HepG2 (cell line): ENCODE results near the gene SNX11. TPM values are rescaled to one million over a fixed set of nuclear protein-coding genes. Genes with fewer than 3 reads are reported as not detected.

Experiments used
- ADNP ChIP-seq: sonication (generic); formaldehyde crosslinking; IDR thresholded peaks from 2 replicates; pipeline ENCODE4 v1.4.0; 2020; ENCODE audit warnings: missing genetic modification reagents
- ATF2 ChIP-seq: sonication (generic); formaldehyde crosslinking; IDR thresholded peaks from 2 replicates; pipeline ENCODE4 v1.4.0; 2020; ENCODE audit warnings: missing genetic modification reagents
- ATF3 ChIP-seq: sonication (generic); formaldehyde crosslinking; IDR thresholded peaks from 2 replicates; pipeline ENCODE4 v1.4.0; 2020; ENCODE audit warnings: missing genetic modification reagents
- CCAR2 ChIP-seq: fragments of 200-400 bp; formaldehyde crosslinking; optimal IDR thresholded peaks from 2 replicates; pipeline ENCODE3; 2018; ENCODE audit warnings: low read depth, mild to moderate bottlenecking, low read length, moderate library complexity
- CHCHD3 ChIP-seq: sonication (generic); formaldehyde crosslinking; IDR thresholded peaks from 2 replicates; pipeline ENCODE4 v1.8.0; 2022; ENCODE audit warnings: mild to moderate bottlenecking, missing genetic modification reagents, moderate library complexity
- CHD4 ChIP-seq: fragments of 200-600 bp; sonication (generic); IDR thresholded peaks from 2 replicates; pipeline ENCODE4 v1.7.0; 2017; ENCODE audit warnings: mild to moderate bottlenecking, low read length, borderline replicate concordance
- ETV6 ChIP-seq: sonication (generic); formaldehyde crosslinking; conservative IDR thresholded peaks from 2 replicates; pipeline ENCODE4 v1.4.0; 2020; ENCODE audit warnings: missing genetic modification reagents
- FIP1L1 ChIP-seq: fragments of 200-400 bp; formaldehyde crosslinking; IDR thresholded peaks from 2 replicates; pipeline ENCODE4 v1.6.1; 2018; ENCODE audit warnings: low read depth, mild to moderate bottlenecking, low read length, moderate library complexity, borderline replicate concordance; ENCODE audit not compliant: insufficient read depth
- HIC2 ChIP-seq: sonication (generic); formaldehyde crosslinking; IDR thresholded peaks from 2 replicates; pipeline ENCODE4 v1.9.0; 2022; ENCODE audit warnings: low read depth, missing genetic modification reagents
- KDM1A ChIP-seq: IDR thresholded peaks from 2 replicates; pipeline ENCODE4 v1.6.1; 2016; ENCODE audit warnings: missing compliant biosample characterization
- MAX ChIP-seq: IDR thresholded peaks from 2 replicates; pipeline ENCODE4 v1.6.1; 2012; ENCODE audit warnings: inconsistent platforms
- MIER2 ChIP-seq: IDR thresholded peaks from 2 replicates; pipeline ENCODE4 v1.6.1; 2016; ENCODE audit warnings: missing biosample characterization, missing genetic modification reagents
- MXD3 ChIP-seq: IDR thresholded peaks from 2 replicates; pipeline ENCODE4 v1.6.1; 2016; ENCODE audit warnings: mild to moderate bottlenecking, missing biosample characterization, missing genetic modification reagents
- MXD4 ChIP-seq: IDR thresholded peaks from 2 replicates; pipeline ENCODE4 v1.6.1; 2016; ENCODE audit warnings: mild to moderate bottlenecking, missing biosample characterization, missing genetic modification reagents
- NFIC ChIP-seq: IDR thresholded peaks from 2 replicates; pipeline ENCODE4 v1.6.1; 2012; ENCODE audit warnings: mild to moderate bottlenecking, low read length, inconsistent platforms
- NR2C2 ChIP-seq: sonication (generic); formaldehyde crosslinking; IDR thresholded peaks from 2 replicates; pipeline ENCODE4 v1.4.0; 2020; ENCODE audit warnings: missing genetic modification reagents, mild to moderate bottlenecking, moderate library complexity, borderline replicate concordance
- PHB2 ChIP-seq: fragments of 450-650 bp; IDR thresholded peaks from 2 replicates; pipeline ENCODE4 v1.6.1; 2018; ENCODE audit not compliant: partially characterized antibody
- POLR2A ChIP-seq, 2 experiments: IDR thresholded peaks; 2 replicates each; pipeline ENCODE4 v1.6.1; 2011; ENCODE audit warnings: low read depth in 2 of 2, low read length in 2 of 2, mild to moderate bottlenecking in 1 of 2, moderate library complexity in 1 of 2; ENCODE audit not compliant: insufficient read depth in 1 of 2
- POLR2AphosphoS5 ChIP-seq: IDR thresholded peaks from 2 replicates; pipeline ENCODE4 v1.6.1; 2012; ENCODE audit warnings: low read depth, low read length
- SALL2 ChIP-seq: sonication (generic); formaldehyde crosslinking; IDR thresholded peaks from 2 replicates; pipeline ENCODE4 v1.8.1; 2023; ENCODE audit warnings: mild to moderate bottlenecking, missing genetic modification reagents, inconsistent platforms
- TAF15 ChIP-seq: fragments of 200-400 bp; formaldehyde crosslinking; IDR thresholded peaks from one replicate; pipeline ENCODE4 v1.6.1; 2018; ENCODE audit warnings: mild to moderate bottlenecking, low read depth, low read length; ENCODE audit not compliant: poor library complexity, severe bottlenecking
- TARDBP ChIP-seq: sonication (generic); formaldehyde crosslinking; IDR thresholded peaks from 2 replicates; pipeline ENCODE4 v1.8.0; 2022; ENCODE audit warnings: mild to moderate bottlenecking, missing genetic modification reagents
- ZNF691 ChIP-seq: sonication (generic); formaldehyde crosslinking; IDR thresholded peaks from 2 replicates; pipeline ENCODE4 v1.4.0; 2020; ENCODE audit warnings: missing genetic modification reagents, low read depth, mild to moderate bottlenecking, borderline replicate concordance
- ZNF75D ChIP-seq: sonication (generic); formaldehyde crosslinking; IDR thresholded peaks from 2 replicates; pipeline ENCODE4 v1.8.1; 2023; ENCODE audit warnings: missing genetic modification reagents, mild to moderate bottlenecking, borderline replicate concordance
- ZNF879 ChIP-seq: sonication (generic); formaldehyde crosslinking; IDR thresholded peaks from 2 replicates; pipeline ENCODE4 v1.8.1; 2023; ENCODE audit warnings: missing genetic modification reagents
- polyA plus RNA-seq, 8 experiments: library from polyadenylated mRNA; depleted of rRNA in 3 of 8; stranded (reverse) in 7 of 8; unstranded in 1 of 8; fragments of >200 nt; fragmentation: Illumina TruSeq in 4 of 8; extraction: Trizol in 4 of 8; gene quantifications; 2 replicates each; pipeline versions ENCODE4 v1.2.1 to v1.2.3, GENCODE V29; 2011 to 2016; ENCODE audit warnings: low read depth in 4 of 8, missing spikeins in 1 of 8, mixed read lengths in 1 of 8; ENCODE audit not compliant: insufficient read depth in 1 of 8
- total RNA-seq, 5 experiments: library from RNA; depleted of rRNA; stranded (reverse); fragments of >200 nt; fragmentation: Illumina TruSeq; extraction: Trizol; gene quantifications; 2 replicates each; pipeline ENCODE4 v1.2.3, GENCODE V29; 2016; ENCODE audit warnings: low read depth in 1 of 5

Gene SNX11
- total and polyA plus RNA-seq, 2 of the 13 experiments (the other 11 are each of a cell fraction or from before 2014, with no cell fraction given), result 12.9 to 14.0 TPM

- TF ChIP-seq ZNF879 (no peak; the same call in 1 of the 2 replicates), ATF3 (CRISPR knock-in tag) (peak; percentile 62), SALL2 (peak; percentile 85), ZNF75D (CRISPR knock-in tag) (no peak), ADNP (CRISPR knock-in tag) (no peak), POLR2AphosphoS5 (peak; percentile 74), MXD3 (peak; percentile 91), TARDBP (CRISPR knock-in tag) (peak; percentile 95), NR2C2 (CRISPR knock-in tag) (peak; percentile 97), CHD4 (no peak), HIC2 (CRISPR knock-in tag) (no peak; the same call in 1 of the 2 replicates), NFIC (no peak), ETV6 (CRISPR knock-in tag) (peak; percentile 71), CHCHD3 (CRISPR knock-in tag) (peak; percentile 78; the same call in 1 of the 2 replicates), ZNF691 (CRISPR knock-in tag) (no peak; the same call in none of the 2 replicates), KDM1A (CRISPR knock-in tag) (no peak; the same call in 1 of the 2 replicates), MXD4 (peak; percentile 79; the same call in 1 of the 2 replicates), POLR2A (IDR thresholded peaks at IDR 0.05; ENCODE audit: insufficient read depth in 1 of 2, low read depth in 2 of 2, low read length in 2 of 2) (peak; percentile 69 to 91), CCAR2 (no peak), PHB2 (no peak), ATF2 (peak; percentile 74; the same call in 1 of the 2 replicates), FIP1L1 (no peak; the same call in 1 of the 2 replicates), MIER2 (CRISPR knock-in tag) (peak; percentile 43), MAX (peak; percentile 78), TAF15 (peak; percentile 42)
Measured at GRCh38 chr17:48101012-48101720, 6.4 kb upstream of the SNX11 start, which contains the start of gene CBX1 (continued).
